ENCODE results near the gene GDE1. TPM values are rescaled to one million over a fixed set of nuclear protein-coding genes. Genes with fewer than 3 reads are reported as not detected.
A peak's percentile ranks its signal among the peaks of the same experiment; 100 is the strongest.

GDE1 gene
- polyA plus RNA-seq, 1 donor = 76.0 TPM

DNA sequence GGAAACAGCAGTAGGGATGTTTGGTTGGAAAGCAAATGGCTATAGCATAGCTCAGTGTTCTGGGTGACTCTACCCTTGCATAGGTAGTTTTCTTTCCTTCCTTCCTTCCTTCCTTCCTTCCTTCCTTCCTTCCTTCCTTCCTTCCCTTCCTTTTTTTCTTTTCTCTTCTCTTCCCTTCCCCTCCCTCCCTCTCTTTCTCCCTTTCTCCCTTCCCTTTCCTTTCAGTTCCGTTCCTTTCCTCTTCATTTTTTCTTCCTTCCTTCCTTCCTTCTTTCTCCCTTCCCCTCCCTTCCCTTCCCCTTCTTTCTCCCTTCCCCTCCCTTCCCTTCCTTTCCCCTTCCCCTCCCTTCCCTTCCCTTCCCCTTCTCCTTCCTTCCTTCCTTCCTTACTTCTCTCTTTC is 31.3 kb downstream of the GDE1 start:
- WGBS (ENCODE audit: insufficient coverage, low lambda C conversion rate) = 94% methylated on average over 1 of the region's 1 CpG

DNA sequence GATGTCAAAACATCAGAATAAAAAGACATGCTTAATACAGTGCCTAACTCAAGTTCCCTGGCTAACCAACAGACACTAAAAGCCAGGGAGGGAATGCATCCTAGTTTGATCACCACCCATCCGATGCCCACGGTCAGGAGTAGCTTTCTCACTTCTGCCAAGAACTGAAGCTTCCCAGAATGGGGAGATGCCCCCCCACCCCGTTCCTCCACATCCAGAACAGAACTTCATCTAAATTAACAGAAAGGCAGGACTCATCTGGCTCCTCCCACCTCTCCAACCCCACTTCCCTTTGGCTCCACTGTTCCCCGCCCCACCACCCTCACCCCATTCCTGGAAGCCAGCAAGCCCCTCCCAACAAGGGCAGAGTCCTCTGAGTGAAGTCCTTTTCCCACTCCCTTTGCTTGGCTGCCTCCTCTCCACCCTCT is 33.7 kb downstream of the GDE1 start:
- peak; percentile 85 to 95 for DNase-seq
- peak overlapping the region; percentile 81 for H3K27ac ChIP-seq (ENCODE audit: low read length)
- H3K36me3 ChIP-seq (ENCODE audit: control insufficient read depth, insufficient read depth, low read length) = peaks cover 41% of the 10 kb centered on the region
- no peak overlapping the region for H3K4me3 ChIP-seq (ENCODE audit: low read length)
- no CpG with 5 or more reads among the region's 4 CpGs for WGBS (ENCODE audit: insufficient coverage, low lambda C conversion rate)
- H3K4me1 ChIP-seq (ENCODE audit: control insufficient read depth, insufficient read depth, low read length) = peaks cover 14% of the 10 kb centered on the region
- H3K9me3 ChIP-seq (ENCODE audit: control insufficient read depth, low read depth, low read length) = no peaks in the 10 kb centered on the region
- H3K27me3 ChIP-seq (ENCODE audit: control insufficient read depth, insufficient read depth, low read length) = no peaks in the 10 kb centered on the region

More for the DNA sequence above, 31.3 kb downstream of the GDE1 start:
- no peak for DNase-seq
- H3K9me3 ChIP-seq (ENCODE audit: control insufficient read depth, low read depth, low read length) = no peaks in the 10 kb centered on the region
- no peak overlapping the region for H3K4me3 ChIP-seq (ENCODE audit: low read length)
- H3K27me3 ChIP-seq (ENCODE audit: control insufficient read depth, insufficient read depth, low read length) = no peaks in the 10 kb centered on the region
- no peak overlapping the region for H3K27ac ChIP-seq (ENCODE audit: low read length)
- H3K36me3 ChIP-seq (ENCODE audit: control insufficient read depth, insufficient read depth, low read length) = peaks cover 41% of the 10 kb centered on the region
- peaks cover 14% of the 10 kb centered on the region for H3K4me1 ChIP-seq (ENCODE audit: control insufficient read depth, insufficient read depth, low read length)

DNA sequence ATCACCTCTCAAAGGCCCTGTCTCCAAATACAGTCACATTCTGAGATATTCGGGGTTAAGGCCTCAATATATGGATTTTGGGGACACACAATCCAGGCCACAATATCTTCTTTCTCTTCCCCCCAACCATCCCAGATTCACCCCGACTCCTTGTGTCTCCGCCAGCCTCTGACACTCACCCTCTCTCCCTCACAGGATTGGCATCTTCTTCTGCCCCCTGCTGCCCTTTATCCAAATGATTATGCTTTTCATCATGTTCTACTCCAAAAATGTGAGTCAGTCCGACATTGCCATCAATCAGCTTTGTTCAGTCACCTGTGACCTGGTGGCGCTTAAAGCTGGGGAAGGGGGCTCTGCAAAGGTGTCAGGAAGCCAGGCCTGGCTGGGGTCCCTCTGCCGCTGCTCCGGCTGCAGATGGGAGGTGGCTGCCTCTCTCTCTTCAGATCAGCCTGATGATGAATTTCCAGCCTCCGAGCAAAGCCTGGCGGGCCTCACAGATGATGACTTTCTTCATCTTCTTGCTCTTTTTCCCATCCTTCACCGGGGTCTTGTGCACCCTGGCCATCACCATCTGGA is 35.1 kb downstream of the GDE1 start:
- H3K4me3 ChIP-seq (ENCODE audit: low read length) = no peak overlapping the region
- DNase-seq = no peak
- no peaks in the 10 kb centered on the region for H3K9me3 ChIP-seq (ENCODE audit: control insufficient read depth, low read depth, low read length)
- peaks cover 14% of the 10 kb centered on the region for H3K4me1 ChIP-seq (ENCODE audit: control insufficient read depth, insufficient read depth, low read length)
- no peak overlapping the region for H3K27ac ChIP-seq (ENCODE audit: low read length)
- 100% methylated on average over 3 of the region's 10 CpGs for WGBS (ENCODE audit: insufficient coverage, low lambda C conversion rate)
- H3K36me3 ChIP-seq (ENCODE audit: control insufficient read depth, insufficient read depth, low read length) = peaks cover 44% of the 10 kb centered on the region
- H3K27me3 ChIP-seq (ENCODE audit: control insufficient read depth, insufficient read depth, low read length) = no peaks in the 10 kb centered on the region

DNA sequence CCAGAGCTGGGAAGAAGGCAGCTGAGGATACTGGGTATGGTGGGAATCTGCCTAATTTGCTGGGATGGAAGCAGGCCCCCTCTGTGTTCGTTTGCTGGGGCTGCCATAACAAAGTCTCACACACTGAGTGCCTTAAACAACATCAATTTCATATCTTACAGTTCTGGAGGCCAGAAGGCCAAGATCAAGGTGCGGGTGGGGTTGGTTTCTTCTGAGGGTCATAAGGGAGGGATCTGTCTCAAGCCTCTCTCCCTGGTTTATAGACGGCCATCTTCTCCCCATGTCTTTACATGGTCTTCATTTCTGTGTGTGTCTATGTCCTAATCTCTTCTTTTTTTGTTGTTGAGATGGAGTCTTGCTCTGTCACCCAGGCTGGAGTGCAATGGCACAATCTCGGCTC is 35.8 kb downstream of the GDE1 start:
- DNase-seq = no peak
- Histone ChIP-seq H3K4me3 (ENCODE audit: low read length) (no peak overlapping the region), H3K27me3 (ENCODE audit: control insufficient read depth, insufficient read depth, low read length) (no peaks in the 10 kb centered on the region), H3K4me1 (ENCODE audit: control insufficient read depth, insufficient read depth, low read length) (peaks cover 14% of the 10 kb centered on the region), H3K27ac (ENCODE audit: low read length) (no peak overlapping the region), H3K9me3 (ENCODE audit: control insufficient read depth, low read depth, low read length) (no peaks in the 10 kb centered on the region), H3K36me3 (ENCODE audit: control insufficient read depth, insufficient read depth, low read length) (peaks cover 49% of the 10 kb centered on the region)
- no CpG with 5 or more reads among the region's 4 CpGs for WGBS (ENCODE audit: insufficient coverage, low lambda C conversion rate)

DNA sequence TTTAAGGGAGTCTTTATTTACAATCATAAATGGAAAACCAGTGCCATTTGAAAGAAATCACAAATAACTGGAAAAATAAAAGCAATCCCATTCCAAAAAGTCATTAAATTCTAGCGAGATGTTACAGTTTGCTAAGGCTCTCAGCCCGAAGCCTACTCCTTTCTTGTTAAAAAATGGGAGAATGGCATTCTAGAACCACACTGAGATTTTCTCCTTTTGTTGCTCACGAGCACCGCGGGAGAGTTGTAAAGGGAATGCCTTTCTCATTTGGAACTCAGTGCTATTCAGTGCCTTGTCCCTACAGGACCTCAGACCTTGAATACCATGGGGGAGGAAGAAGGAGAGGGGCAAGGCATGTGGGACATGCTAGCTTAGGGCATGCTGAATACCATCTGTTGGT is 36.3 kb downstream of the GDE1 start:
- Histone ChIP-seq H3K4me3 (ENCODE audit: low read length) (no peak overlapping the region), H3K27me3 (ENCODE audit: control insufficient read depth, insufficient read depth, low read length) (no peaks in the 10 kb centered on the region), H3K36me3 (ENCODE audit: control insufficient read depth, insufficient read depth, low read length) (peaks cover 47% of the 10 kb centered on the region), H3K27ac (ENCODE audit: low read length) (no peak overlapping the region), H3K4me1 (ENCODE audit: control insufficient read depth, insufficient read depth, low read length) (peaks cover 14% of the 10 kb centered on the region), H3K9me3 (ENCODE audit: control insufficient read depth, low read depth, low read length) (no peaks in the 10 kb centered on the region)
- no CpG with 5 or more reads among the region's 5 CpGs for WGBS (ENCODE audit: insufficient coverage, low lambda C conversion rate)
- no peak for DNase-seq

DNA sequence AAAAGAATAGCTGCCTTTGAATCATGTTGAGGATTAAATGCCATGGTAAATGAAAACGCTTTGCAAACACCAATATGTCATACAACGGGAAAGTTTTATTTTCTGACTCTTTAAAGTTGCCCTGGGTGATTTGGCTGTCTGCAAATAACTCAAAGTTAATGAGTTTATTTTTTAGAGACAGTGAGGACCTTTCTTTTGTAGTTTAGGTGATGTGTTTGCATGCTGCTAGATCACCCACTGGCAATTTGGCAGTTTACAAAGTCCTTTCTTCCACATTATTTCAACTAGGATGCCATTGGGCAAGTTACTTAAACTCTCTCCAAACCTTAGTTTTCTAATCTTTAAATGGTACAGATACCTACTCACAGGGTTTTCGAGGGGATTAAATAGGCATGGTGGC is 37.8 kb downstream of the GDE1 start:
- H3K4me3 ChIP-seq (ENCODE audit: low read length) = no peak overlapping the region
- H3K27me3 ChIP-seq (ENCODE audit: control insufficient read depth, insufficient read depth, low read length) = no peaks in the 10 kb centered on the region
- 88% methylated on average over 2 of the region's 3 CpGs for WGBS (ENCODE audit: insufficient coverage, low lambda C conversion rate)
- no peaks in the 10 kb centered on the region for H3K9me3 ChIP-seq (ENCODE audit: control insufficient read depth, low read depth, low read length)
- DNase-seq = no peak
- H3K36me3 ChIP-seq (ENCODE audit: control insufficient read depth, insufficient read depth, low read length) = peaks cover 42% of the 10 kb centered on the region
- peaks cover 13% of the 10 kb centered on the region for H3K4me1 ChIP-seq (ENCODE audit: control insufficient read depth, insufficient read depth, low read length)
- H3K27ac ChIP-seq (ENCODE audit: low read length) = no peak overlapping the region

DNA sequence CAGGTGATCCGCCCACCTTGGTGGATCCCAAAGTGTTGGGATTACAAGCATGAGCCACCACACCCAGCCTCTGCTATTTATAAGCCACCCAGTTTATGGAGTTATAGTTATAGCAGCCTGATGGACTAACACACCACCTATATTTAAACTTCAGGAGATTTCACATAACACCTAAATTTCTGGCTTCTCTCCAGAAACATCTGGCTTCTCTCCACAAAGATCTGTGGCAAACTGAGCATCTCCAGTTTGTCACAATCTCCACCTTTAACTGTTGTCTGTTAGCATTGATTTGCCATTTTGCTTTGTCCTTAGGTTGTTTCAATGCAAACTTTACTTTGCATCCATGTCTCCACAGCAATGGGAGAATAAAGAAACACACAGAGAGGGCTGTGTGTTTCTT is 39.6 kb downstream of the GDE1 start:
- Histone ChIP-seq H3K4me1 (ENCODE audit: control insufficient read depth, insufficient read depth, low read length) (no peaks in the 10 kb centered on the region), H3K27me3 (ENCODE audit: control insufficient read depth, insufficient read depth, low read length) (no peaks in the 10 kb centered on the region), H3K27ac (ENCODE audit: low read length) (no peak overlapping the region), H3K4me3 (ENCODE audit: low read length) (no peak overlapping the region), H3K9me3 (ENCODE audit: control insufficient read depth, low read depth, low read length) (no peaks in the 10 kb centered on the region), H3K36me3 (ENCODE audit: control insufficient read depth, insufficient read depth, low read length) (peaks cover 46% of the 10 kb centered on the region)
- no CpG with 5 or more reads among the region's 1 CpG for WGBS (ENCODE audit: insufficient coverage, low lambda C conversion rate)
- no peak for DNase-seq

DNA sequence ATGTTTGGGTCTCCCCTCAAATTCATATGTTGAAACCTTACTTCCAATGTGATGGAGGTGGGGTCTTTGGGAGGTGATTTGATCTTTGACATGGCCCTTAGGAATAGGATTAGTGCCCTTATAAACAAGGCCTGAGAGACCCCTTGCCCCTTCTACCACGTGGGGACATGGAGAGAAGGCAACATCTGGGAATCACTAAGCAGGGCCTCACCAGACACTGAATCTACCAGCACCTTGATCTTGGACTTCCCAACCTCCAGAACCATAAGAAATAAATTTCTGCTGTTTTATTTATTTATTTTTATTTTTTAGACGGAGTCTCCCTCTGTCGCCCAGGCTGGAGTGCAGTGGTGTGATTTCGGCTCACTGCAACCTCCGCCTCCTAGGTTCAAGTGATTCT is 40.1 kb downstream of the GDE1 start:
- peaks cover 44% of the 10 kb centered on the region for H3K36me3 ChIP-seq (ENCODE audit: control insufficient read depth, insufficient read depth, low read length)
- H3K9me3 ChIP-seq (ENCODE audit: control insufficient read depth, low read depth, low read length) = no peaks in the 10 kb centered on the region
- no peak for DNase-seq
- no peak overlapping the region for H3K4me3 ChIP-seq (ENCODE audit: low read length)
- H3K27ac ChIP-seq (ENCODE audit: low read length) = no peak overlapping the region
- H3K4me1 ChIP-seq (ENCODE audit: control insufficient read depth, insufficient read depth, low read length) = no peaks in the 10 kb centered on the region
- no CpG with 5 or more reads among the region's 5 CpGs for WGBS (ENCODE audit: insufficient coverage, low lambda C conversion rate)
- no peaks in the 10 kb centered on the region for H3K27me3 ChIP-seq (ENCODE audit: control insufficient read depth, insufficient read depth, low read length)

DNA sequence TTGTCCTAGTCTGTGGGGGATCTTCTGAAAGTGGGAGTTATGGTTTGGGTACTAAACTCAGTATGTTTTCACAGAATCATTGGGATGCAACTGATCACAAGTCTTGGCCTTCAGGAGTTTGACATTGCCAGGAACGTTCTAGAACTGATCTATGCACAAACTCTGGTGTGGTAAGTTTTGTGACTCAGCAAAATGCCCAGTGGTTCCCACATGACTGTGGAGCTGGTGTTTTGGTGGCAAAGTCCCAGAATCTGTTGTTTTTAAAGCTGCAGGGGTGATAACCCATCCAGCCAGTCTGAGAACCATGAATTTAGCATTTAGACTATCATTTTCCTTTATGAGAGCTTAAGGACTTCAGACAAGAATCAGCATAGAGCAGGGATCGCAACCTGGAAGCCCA is 40.6 kb downstream of the GDE1 start:
- no peak overlapping the region for H3K27ac ChIP-seq (ENCODE audit: low read length)
- no peaks in the 10 kb centered on the region for H3K4me1 ChIP-seq (ENCODE audit: control insufficient read depth, insufficient read depth, low read length)
- no CpG with 5 or more reads among the region's 2 CpGs for WGBS (ENCODE audit: insufficient coverage, low lambda C conversion rate)
- H3K27me3 ChIP-seq (ENCODE audit: control insufficient read depth, insufficient read depth, low read length) = no peaks in the 10 kb centered on the region
- DNase-seq = no peak
- H3K36me3 ChIP-seq (ENCODE audit: control insufficient read depth, insufficient read depth, low read length) = peaks cover 45% of the 10 kb centered on the region
- no peak overlapping the region for H3K4me3 ChIP-seq (ENCODE audit: low read length)
- H3K9me3 ChIP-seq (ENCODE audit: control insufficient read depth, low read depth, low read length) = no peaks in the 10 kb centered on the region

DNA sequence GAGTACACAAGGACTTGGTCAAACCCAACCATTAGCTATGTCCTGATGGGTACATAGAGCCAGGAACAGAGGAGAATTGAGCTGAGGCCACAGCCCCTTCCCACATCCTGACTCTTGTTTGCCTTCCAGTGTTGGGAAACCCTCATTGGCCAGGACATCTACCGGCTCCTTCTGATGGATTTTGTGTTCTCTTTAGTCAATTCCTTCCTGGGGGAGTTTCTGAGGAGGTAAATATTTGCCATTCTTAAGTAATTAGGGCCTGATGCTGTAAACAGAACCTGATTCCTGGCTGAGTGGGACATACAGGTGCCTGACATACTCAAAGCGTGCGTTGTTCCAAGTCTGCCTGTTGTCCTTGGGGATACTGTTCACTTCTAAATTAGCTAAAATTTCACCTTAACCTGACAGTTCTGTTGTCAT is 42.6 kb downstream of the GDE1 start:
- Histone ChIP-seq H3K27me3 (ENCODE audit: control insufficient read depth, insufficient read depth, low read length) (no peaks in the 10 kb centered on the region), H3K9me3 (ENCODE audit: control insufficient read depth, low read depth, low read length) (no peaks in the 10 kb centered on the region), H3K36me3 (ENCODE audit: control insufficient read depth, insufficient read depth, low read length) (peaks cover 47% of the 10 kb centered on the region), H3K4me1 (ENCODE audit: control insufficient read depth, insufficient read depth, low read length) (no peaks in the 10 kb centered on the region), H3K27ac (ENCODE audit: low read length) (no peak overlapping the region), H3K4me3 (ENCODE audit: low read length) (no peak overlapping the region)
- no peak for DNase-seq
- no CpG with 5 or more reads among the region's 3 CpGs for WGBS (ENCODE audit: insufficient coverage, low lambda C conversion rate)

DNA sequence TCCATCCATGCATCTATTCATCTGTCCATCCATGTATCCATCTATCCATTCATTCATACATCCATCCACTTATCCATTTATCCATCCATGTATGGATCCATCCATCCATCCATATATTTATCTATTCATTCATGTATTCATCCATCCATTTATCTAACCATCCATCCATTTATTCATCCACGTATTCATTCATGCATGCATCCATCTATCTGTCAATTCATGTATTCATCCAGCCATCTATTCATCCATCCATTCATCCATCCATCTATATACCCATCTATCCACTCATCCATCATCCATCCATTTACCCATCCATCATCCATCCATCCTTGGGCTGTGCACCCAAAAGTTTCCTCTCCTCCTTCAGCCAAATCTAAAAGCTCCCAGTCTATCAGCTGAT is 43.4 kb downstream of the GDE1 start:
- DNase-seq = no peak
- Histone ChIP-seq H3K27me3 (ENCODE audit: control insufficient read depth, insufficient read depth, low read length) (no peaks in the 10 kb centered on the region), H3K27ac (ENCODE audit: low read length) (no peak overlapping the region), H3K36me3 (ENCODE audit: control insufficient read depth, insufficient read depth, low read length) (peaks cover 43% of the 10 kb centered on the region), H3K4me3 (ENCODE audit: low read length) (no peak overlapping the region), H3K4me1 (ENCODE audit: control insufficient read depth, insufficient read depth, low read length) (no peaks in the 10 kb centered on the region), H3K9me3 (ENCODE audit: control insufficient read depth, low read depth, low read length) (no peaks in the 10 kb centered on the region)
- WGBS (ENCODE audit: insufficient coverage, low lambda C conversion rate) = 100% methylated on average over 1 of the region's 1 CpG
